Mononuclear cell (primary cell): ENCODE measurements around the gene GRHPR. TPM values are rescaled to one million over a fixed set of nuclear protein-coding genes. Genes with fewer than 3 reads are reported as not detected.

ENCODE experiments used
- H3K27me3 ChIP-seq: 2 replicates; pipeline ENCODE4 v1.6.0; 2011; ENCODE audit warnings: low read length, control low read depth; ENCODE audit not compliant: insufficient read depth
- H3K4me1 ChIP-seq: 2 replicates; pipeline ENCODE4 v1.5.1; 2011; ENCODE audit warnings: mild to moderate bottlenecking, low read length, control low read depth; ENCODE audit not compliant: insufficient read depth
- H3K4me3 ChIP-seq: 2 replicates; pipeline ENCODE4 v1.5.1; 2011; ENCODE audit warnings: mild to moderate bottlenecking, low read length, moderate library complexity
- H3K9me3 ChIP-seq: 2 replicates; pipeline ENCODE4 v1.5.1; 2011; ENCODE audit warnings: low read depth, mild to moderate bottlenecking, control low read depth, low read length
- total RNA-seq: library from RNA; depleted of rRNA; stranded (reverse); fragments of >200 nt; gene quantifications from one replicate; pipeline ENCODE4 v1.2.3, GENCODE V29; 2012

The GRHPR gene
- total RNA-seq, 1 donor = 56.4 TPM

DNA sequence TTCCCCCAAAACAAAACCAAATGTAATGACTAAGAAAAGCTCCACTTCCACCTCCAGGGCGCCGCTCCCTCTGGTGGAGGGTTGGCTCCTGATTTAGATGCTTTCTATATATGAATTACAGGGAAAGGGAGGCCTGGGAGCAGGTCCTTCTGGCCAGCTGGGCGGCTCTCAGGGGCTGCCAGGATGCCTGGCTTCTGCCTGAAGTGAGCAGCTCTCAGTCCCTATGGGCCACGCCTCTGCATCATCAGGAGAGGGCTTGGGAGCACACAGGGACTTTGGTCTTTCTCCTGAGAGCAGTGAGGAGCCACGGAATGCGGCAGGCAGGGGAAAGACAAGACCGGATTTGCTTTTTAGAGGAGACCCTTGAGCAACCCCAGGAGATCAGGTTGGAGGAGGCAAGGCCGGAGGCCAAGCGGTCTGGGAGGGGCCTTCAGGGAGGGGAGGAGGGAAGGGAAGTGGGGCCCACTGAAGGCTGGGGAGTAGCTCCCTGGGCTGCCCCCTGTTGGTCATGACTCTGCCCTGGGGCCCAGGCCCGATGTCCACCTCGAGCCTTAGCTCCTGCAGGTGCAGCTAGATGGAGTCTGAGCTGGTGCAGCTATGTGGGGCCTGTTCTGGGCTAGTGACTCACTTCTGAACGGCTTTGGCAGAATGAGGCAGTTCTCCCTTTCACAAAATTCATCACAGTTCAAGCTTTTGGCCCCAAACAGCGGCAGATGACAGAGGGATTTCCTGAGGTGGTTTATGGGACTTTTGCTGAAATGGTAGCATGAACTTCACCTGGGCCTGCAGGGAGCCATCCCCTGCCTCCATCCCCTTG, 11.3 kb upstream of the GRHPR start:
- no peaks in the 10 kb centered on the region for H3K27me3 ChIP-seq
- H3K4me1 ChIP-seq = peaks cover 48% of the 10 kb centered on the region
- H3K4me3 ChIP-seq = no peak overlapping the region
- H3K9me3 ChIP-seq = no peaks in the 10 kb centered on the region

DNA sequence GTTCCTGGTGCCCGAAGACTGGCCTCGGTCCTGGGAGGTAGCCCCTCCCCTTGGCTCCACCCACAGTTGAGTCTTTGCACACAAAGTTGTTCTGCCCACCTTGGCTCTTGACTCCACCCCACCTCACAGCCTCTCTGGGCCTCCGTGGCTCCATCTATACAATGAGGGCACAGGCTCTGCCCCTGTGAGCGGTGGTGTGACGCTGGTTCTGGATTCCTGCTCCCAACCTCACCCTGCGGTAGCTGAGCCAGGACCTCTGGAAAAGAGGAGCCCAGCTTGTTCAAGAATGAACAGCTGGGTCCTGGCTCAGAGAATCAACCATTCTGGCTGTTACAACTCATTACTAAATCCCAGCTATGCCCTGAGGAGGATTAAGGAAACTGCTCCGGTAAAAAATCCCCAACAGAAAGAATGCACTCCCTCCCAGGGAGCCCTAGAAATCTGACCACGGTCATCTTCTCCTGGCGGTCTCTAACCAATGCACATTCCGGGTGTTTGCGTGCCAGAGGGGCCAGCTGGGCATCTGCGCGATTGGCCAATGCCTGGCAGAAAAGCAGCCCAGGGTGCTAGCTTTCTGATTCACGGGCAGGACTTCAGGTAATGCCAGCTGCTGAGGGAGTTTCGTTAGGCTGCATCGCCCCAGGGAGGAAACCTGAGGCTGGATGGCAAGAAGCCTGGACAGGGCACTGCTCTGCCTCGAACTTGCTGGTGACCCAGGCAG, 9.9 kb upstream of the GRHPR start:
- H3K4me1 ChIP-seq = peaks cover 48% of the 10 kb centered on the region
- H3K9me3 ChIP-seq = no peaks in the 10 kb centered on the region
- no peaks in the 10 kb centered on the region for H3K27me3 ChIP-seq
- H3K4me3 ChIP-seq = no peak overlapping the region

DNA sequence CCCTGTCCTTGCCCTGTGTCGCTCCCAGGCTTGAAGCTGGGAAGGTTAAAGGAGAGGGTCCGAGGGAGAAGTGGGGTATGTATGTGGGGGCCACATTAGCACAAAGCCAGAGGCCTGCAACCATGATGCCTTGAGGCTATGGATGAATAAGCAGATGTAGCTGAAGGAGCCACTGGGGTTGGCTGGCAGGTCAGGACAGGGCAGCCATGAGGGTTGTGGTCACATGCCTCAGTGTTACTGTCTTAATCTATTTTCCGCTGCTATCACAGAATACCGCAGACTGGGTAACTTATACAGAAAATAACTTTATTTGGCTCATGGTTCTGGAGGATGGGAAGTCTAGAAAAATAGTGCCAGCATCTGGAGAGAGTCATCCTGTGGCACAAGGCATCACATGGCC, 9.2 kb upstream of the GRHPR start:
- Histone ChIP-seq H3K9me3 (no peaks in the 10 kb centered on the region), H3K4me1 (peaks cover 42% of the 10 kb centered on the region), H3K27me3 (no peaks in the 10 kb centered on the region), H3K4me3 (no peak overlapping the region)

DNA sequence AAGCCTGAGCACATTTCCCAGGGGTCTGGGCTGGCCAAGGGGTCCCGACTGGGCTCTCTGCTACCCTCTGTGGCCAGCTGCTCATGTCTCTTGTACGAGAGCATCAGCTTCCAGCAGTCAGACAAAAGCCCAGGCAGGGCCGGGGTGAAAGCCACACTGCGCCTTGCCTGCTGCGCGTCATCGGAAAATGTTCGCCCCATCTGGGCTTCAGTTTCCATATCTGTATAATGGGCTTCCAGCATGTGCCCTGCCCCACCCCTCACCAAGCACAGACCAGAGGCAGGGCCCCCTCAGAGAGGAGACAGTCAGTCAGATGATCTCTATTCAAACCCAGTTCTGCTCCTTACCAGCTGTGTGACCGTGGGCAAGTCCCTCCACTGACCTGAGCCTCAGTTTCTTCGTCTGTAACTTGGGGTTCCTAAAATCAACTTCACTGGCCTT, 8.0 kb upstream of the GRHPR start:
- Histone ChIP-seq H3K27me3 (no peaks in the 10 kb centered on the region), H3K4me1 (peaks cover 33% of the 10 kb centered on the region)

DNA sequence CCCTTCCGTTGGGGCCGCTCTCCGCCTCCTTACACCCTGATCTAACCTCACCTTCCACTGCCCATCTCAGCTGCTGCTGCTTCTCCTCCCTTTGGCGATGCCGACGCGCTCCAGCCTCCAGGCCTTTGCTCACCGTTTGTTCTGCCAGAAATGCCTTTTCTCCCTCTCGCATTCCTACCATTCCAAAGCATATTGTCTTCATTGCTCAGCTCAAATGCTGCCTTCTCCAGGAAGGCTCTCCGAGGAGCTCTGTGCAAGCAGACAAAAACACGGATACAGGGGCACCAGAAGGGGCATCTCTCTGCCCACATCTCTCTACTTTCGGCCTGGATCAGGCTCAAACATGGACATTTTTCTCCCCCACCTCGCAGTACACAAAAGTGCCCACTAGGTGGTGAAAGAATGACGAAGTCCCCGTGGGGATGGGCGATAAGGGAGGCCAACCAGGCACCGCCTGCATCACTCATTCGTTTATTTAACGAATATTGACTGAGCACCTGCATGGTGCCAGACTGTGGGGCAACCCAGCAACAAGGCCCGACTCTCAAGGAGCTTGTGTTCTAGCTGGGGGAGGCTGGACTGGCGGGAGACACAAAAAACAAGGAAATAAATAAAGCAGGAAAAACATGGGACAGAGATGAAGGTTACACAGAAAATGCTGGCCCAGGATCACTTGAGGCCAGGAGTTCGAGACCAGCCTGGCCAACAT, 7.3 kb upstream of the GRHPR start:
- no peaks in the 10 kb centered on the region for H3K9me3 ChIP-seq
- H3K27me3 ChIP-seq = no peaks in the 10 kb centered on the region
- H3K4me1 ChIP-seq = peaks cover 27% of the 10 kb centered on the region
- no peak overlapping the region for H3K4me3 ChIP-seq

More for the DNA sequence above, 8.0 kb upstream of the GRHPR start:
- no peak overlapping the region for H3K4me3 ChIP-seq
- H3K9me3 ChIP-seq = no peaks in the 10 kb centered on the region

DNA sequence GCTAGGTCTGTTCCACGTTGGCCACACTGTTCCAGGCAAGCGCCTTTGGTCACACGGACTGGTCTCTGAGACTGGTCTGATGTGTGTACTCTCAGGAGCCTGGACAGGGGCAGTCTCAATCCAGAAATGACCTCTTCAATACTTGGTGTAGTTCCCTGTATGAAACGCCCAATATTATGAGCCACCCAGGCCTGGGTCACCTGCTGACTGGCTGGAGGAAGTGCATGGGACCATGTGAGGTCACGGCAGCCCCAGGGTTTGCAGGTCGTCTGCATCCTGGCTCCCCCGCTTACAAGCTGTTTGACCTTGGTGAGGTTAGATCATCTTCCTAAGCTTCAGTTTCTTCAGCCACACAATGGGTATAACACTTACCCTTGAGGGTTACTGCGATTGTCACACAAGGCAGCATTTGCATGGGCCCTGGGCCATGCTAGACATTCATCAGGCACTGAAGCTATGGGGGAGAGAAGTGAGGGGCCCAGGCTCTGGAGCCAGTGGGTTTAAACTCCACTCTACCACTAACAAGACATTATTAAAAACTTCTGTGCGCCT, 5.2 kb upstream of the GRHPR start:
- Histone ChIP-seq H3K27me3 (no peaks in the 10 kb centered on the region), H3K9me3 (no peaks in the 10 kb centered on the region), H3K4me3 (no peak overlapping the region), H3K4me1 (peaks cover 12% of the 10 kb centered on the region)

DNA sequence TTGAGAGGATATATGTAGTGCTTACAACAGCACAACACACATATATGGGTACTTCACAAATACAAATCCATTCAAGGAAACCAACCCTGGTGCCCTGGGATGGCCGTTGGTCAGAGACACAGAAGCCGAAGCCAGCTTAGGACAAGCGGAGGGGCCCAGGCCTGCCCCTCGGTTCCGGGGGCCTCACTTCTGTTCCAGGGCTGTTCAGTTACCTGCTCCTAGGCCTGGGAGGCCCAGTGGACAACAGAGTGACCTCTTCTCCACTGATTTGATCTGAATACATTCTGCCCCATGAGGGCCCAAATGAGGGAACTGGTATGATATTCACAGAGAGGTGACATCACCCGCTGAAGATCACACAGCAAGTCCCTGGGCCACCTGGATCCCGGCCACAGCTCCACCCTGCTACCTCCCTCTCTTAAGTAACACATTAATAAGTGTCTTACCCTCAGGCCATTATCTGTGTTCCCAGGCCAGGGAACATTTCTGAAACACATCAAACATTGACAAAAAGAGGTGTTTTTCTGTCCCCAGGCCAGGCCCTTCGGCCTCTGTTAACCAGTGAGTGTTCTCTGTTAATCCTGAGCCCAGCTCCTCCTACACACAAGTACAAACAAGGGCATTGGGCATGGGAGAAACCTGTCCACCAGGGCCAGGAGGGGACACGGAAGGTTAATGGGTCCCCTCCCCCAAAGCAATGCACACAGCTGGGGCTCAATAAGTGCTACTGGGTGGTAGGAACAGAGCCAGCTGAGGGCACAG, 4.5 kb upstream of the GRHPR start:
- Histone ChIP-seq H3K27me3 (no peaks in the 10 kb centered on the region), H3K4me1 (peaks cover 15% of the 10 kb centered on the region), H3K4me3 (no peak overlapping the region), H3K9me3 (no peaks in the 10 kb centered on the region)

DNA sequence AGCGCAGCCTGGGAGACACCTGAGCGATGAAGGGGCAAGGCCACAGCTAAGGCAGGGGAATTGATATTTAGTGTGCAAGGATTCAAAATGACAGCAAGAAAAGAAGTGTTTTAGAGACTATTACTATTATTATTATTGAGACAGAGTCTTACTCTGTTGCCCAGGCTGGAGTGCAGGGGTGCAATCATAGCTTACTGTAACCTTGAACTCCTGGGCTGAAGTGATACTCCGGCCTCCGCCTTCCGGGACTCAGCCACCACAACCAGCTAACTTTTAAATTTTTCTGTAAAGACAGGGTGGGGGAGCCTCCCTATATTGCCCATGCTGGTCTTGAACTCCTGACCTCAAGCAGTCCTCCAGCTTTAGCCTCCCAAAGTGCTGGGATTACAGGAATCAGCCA, 3.3 kb upstream of the GRHPR start:
- Histone ChIP-seq H3K27me3 (no peaks in the 10 kb centered on the region), H3K9me3 (no peaks in the 10 kb centered on the region), H3K4me1 (peaks cover 27% of the 10 kb centered on the region), H3K4me3 (no peak overlapping the region)

DNA sequence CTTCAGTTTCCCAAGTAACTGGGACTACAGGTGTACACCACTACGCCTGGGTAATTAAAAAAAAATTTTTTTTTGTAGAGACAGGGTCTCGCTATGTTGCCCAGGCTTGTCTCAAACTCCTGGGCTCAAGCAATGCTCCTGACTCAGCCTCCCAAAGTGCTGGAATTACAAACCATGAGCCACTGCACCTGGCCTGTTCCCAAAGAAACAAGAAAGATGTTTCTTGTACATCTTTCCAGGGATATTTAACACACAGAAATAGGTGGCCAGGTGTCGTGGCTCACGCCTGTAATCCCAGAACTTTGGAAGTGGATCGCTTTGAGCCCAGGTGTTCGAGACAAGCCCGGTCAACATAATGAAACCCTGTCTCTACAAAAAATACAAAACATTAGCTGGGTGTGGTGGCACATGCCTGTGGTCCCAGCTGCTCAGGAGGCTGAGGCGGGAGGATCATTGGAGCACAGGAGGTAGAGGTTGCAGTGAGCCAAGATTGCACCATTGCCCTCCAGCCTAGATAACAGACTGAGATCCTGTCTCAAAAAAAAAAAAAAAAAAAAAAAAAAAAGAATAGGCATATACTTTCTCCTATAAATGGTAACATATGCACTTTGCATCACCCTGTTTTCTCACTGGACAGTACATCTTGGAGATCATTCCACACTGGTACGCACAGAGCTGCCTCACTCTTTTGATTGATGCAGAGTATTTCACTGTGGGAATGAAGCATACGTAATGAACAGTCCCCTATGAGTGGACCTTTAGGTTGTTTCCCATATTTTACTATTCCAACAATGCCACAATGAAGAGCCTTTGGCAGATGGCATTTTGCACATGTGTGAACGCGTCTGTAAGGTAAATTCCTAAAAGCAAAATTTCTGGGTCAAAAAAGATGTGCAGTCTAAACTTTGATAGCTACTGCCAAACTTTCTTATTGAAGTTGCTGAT, 2.0 kb upstream of the GRHPR start:
- Histone ChIP-seq H3K4me1 (peaks cover 25% of the 10 kb centered on the region), H3K9me3 (no peaks in the 10 kb centered on the region), H3K27me3 (no peaks in the 10 kb centered on the region), H3K4me3 (no peak overlapping the region)

DNA sequence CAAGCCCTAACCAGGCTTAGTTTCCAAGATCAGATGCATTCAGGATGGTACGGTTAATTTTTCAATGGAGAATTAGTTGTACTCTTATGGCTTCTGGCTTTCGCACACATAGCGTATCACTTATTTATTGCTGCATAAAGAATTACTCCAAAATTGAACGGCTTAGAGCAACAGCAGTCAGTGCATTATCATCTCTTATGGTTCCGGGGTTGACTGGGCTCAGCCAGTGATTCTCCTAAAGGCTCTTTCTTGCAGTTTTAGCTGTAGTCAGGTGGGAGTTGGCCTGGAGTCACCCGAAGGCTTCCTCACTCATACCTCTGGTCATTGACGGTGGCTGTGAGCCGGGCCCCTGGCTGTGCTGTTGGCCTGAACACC, 595 bp upstream of the GRHPR start:
- Histone ChIP-seq H3K27me3 (no peaks in the 10 kb centered on the region), H3K4me3 (peak overlapping the region; percentile 74), H3K4me1 (peaks cover 24% of the 10 kb centered on the region), H3K9me3 (no peaks in the 10 kb centered on the region)

DNA sequence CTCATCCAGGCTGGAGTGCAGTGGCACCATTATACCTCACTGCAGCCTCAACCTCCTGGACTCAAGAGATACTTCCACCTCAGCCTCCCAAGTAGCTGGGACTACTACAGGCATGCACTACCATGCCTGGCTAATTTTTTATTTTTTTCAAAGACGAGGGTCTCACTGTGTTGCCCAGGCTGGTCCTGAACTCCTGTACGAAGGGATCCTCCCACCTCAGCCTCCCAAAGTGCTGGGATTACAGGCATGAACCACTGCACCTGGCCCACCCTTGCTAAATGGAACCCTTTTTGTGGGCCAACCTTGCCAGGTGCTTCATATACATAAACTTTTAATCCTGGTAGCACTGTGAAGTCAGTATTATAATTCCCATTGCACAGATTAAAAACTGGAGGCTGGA, 1.0 kb downstream of the GRHPR start:
- Histone ChIP-seq H3K4me1 (peaks cover 24% of the 10 kb centered on the region), H3K27me3 (no peaks in the 10 kb centered on the region), H3K4me3 (no peak overlapping the region), H3K9me3 (no peaks in the 10 kb centered on the region)

DNA sequence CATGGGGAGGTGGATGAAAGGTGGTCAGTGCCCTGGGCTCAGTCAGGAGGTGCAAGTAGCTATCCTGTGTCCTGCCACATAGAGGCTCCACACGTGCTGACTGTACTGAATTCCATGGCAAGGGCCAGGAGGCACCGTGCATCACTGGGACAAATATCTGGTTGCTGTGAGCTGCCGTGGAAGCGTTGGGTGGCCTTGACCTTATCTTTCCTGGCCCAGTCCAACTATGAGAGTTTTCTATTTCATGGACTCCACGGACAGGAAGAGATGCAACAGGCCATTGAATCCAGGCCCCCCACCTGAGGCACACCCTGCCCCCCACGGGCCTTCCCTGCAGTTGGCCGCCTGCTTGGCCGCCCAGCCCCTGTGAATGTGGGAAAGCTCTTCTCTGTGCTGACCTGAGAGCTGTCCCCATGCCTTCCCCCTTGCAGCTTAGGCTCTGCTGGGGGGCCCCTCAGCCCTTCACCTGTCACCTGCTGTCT, 1.7 kb downstream of the GRHPR start:
- Histone ChIP-seq H3K27me3 (no peaks in the 10 kb centered on the region), H3K4me3 (no peak overlapping the region), H3K9me3 (no peaks in the 10 kb centered on the region), H3K4me1 (peaks cover 24% of the 10 kb centered on the region)

DNA sequence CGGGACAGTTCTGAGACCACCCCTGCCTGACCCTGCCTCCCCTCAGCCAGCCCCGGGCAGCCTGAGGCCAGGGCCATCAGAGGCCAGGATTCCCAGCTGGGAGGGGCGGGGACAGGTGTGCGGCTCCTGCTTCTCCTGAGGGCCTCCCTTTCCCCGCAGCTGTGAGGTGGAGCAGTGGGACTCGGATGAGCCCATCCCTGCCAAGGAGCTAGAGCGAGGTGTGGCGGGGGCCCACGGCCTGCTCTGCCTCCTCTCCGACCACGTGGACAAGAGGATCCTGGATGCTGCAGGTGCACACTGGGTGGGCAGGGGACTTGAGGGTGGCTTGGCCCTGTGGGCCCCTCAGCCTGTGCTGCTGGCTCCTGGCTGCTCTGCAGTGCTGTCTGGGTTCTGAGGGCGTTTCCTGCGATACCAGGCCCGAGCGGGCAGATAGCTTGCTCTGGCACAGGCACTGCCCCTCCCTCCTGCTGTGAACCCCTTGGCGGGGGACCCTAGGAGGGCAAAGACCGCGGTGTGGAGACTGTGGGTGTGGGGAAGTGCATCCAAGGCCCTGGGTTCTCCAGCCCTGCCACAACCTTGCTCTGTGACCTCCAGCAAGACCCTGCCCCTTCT, 2.3 kb downstream of the GRHPR start:
- no peak overlapping the region for H3K4me3 ChIP-seq
- H3K4me1 ChIP-seq = peaks cover 24% of the 10 kb centered on the region
- H3K27me3 ChIP-seq = no peaks in the 10 kb centered on the region
- H3K9me3 ChIP-seq = no peaks in the 10 kb centered on the region
